ENCODE data around the gene TTC23. TPM values are rescaled to one million over a fixed set of nuclear protein-coding genes. Genes with fewer than 3 reads are reported as not detected.

The TTC23 gene
- total RNA-seq, 1 experiment from 2014 or later, result 18.1 TPM

Other genes with a start within 250 kb of the TTC23 start
- gene PGPEP1L, start 241.8 kb downstream of the TTC23 start, total RNA-seq (2014; rRNA removed; shearing (Covaris generic); ENCODE audit: low replicate concordance), result not detected in 2 replicates
- gene SYNM, start 144.5 kb downstream of the TTC23 start, total RNA-seq (2014; rRNA removed; shearing (Covaris generic); ENCODE audit: low replicate concordance), result 7.3 and 8.3 TPM in 2 replicates
- gene LRRC28, start 1.9 kb upstream of the TTC23 start, total RNA-seq (2014; rRNA removed; shearing (Covaris generic); ENCODE audit: low replicate concordance), result 17.2 and 28.2 TPM in 2 replicates

Measured in Caki2 (cell line).